ENCODE results near the gene TPSB2.
"Not testable (repeated sequence)": the region's sequence is repeated elsewhere in the genome, so short reads cannot be mapped to it uniquely, and the experiment has no call there.

DNA sequence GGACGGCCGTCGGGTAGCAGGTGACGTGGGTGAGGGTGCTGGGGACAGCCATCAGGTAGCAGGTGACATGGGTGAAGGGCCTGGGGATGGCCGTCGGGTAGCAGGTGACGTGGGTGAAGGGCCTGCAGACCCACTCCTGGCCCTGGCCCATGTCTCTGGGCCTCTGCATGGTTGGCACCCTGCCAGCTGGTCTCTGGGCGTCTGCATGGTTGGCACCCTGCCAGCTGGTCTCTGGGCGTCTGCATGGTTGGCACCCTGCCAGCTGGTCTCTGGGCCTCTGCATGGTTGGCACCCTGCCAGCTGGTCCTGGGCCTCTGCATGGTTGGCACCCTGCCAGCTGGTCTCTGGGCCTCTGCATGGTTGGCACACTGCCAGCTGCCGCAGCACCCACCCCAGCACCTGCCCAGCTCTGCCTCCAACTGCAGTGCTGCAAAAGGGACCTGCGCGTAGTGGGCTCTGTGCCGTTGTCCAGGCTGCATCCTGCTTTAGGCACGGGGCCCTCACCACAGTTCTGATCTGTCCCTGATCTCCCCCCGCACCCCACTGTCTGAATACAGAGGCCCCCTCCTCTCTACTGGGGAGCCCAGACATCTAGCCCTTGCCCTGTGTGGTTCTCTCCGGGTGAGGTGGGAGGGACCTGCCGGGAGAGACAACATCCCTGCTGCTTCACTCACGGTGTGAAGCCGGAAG, 41.9 kb upstream of the TPSB2 start:
- not testable (repeated sequence) for TF ChIP-seq POLR2A (IDR thresholded peaks at IDR 0.05)
- TF ChIP-seq, protein P1, sequence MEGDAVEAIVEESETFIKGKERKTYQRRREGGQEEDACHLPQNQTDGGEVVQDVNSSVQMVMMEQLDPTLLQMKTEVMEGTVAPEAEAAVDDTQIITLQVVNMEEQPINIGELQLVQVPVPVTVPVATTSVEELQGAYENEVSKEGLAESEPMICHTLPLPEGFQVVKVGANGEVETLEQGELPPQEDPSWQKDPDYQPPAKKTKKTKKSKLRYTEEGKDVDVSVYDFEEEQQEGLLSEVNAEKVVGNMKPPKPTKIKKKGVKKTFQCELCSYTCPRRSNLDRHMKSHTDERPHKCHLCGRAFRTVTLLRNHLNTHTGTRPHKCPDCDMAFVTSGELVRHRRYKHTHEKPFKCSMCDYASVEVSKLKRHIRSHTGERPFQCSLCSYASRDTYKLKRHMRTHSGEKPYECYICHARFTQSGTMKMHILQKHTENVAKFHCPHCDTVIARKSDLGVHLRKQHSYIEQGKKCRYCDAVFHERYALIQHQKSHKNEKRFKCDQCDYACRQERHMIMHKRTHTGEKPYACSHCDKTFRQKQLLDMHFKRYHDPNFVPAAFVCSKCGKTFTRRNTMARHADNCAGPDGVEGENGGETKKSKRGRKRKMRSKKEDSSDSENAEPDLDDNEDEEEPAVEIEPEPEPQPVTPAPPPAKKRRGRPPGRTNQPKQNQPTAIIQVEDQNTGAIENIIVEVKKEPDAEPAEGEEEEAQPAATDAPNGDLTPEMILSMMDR (IDR thresholded peaks at IDR 0.05) = not testable (repeated sequence)
